SU-DHL-6 (cell line): ENCODE data around the gene CFAP54.

Experiments
- EZH2phosphoT487 ChIP-seq: fragments of 200-600 bp; sonication (generic), shearing (Covaris generic); conservative IDR thresholded peaks from 2 replicates; pipeline ENCODE4 v1.6.1; 2018; ENCODE audit warnings: mild to moderate bottlenecking, antibody characterized with exemption, low read length, moderate library complexity, mixed read lengths
- TF ChIP-seq, protein P1 (sequence below): fragments of 200-600 bp; sonication (generic); IDR thresholded peaks from one replicate; pipeline ENCODE4 v1.5.1; 2017; ENCODE audit warnings: antibody characterized with exemption, mild to moderate bottlenecking, low read length, moderate library complexity; ENCODE audit not compliant: insufficient read depth, poor library complexity, severe bottlenecking

DNA sequence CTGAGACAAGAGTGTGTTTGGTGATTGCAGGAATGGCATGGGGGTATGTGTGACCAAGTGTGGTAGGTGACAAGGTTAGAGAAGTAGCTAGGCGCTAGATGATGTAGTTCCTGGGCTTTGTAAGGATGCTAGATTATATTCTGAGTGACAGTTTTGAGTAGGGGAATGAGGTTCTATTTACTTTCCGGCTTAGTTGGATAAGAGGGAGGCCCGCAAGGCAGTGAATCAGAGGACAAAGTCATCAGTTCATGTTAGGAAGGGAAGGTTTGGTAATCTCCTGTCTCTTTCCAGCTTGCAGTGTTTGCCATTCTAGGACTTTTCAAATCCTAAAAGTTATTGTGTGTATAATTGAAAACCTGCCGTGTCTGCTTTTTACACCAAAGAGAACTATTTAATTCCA, 45.0 kb downstream of the CFAP54 start:
- TF ChIP-seq, protein P1, sequence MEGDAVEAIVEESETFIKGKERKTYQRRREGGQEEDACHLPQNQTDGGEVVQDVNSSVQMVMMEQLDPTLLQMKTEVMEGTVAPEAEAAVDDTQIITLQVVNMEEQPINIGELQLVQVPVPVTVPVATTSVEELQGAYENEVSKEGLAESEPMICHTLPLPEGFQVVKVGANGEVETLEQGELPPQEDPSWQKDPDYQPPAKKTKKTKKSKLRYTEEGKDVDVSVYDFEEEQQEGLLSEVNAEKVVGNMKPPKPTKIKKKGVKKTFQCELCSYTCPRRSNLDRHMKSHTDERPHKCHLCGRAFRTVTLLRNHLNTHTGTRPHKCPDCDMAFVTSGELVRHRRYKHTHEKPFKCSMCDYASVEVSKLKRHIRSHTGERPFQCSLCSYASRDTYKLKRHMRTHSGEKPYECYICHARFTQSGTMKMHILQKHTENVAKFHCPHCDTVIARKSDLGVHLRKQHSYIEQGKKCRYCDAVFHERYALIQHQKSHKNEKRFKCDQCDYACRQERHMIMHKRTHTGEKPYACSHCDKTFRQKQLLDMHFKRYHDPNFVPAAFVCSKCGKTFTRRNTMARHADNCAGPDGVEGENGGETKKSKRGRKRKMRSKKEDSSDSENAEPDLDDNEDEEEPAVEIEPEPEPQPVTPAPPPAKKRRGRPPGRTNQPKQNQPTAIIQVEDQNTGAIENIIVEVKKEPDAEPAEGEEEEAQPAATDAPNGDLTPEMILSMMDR = no peak
- TF ChIP-seq EZH2phosphoT487 = no peak
